Endothelial cell of umbilical vein (primary cell): ENCODE measurements around the gene WHRN. TPM values are rescaled to one million over a fixed set of nuclear protein-coding genes. Genes with fewer than 3 reads are reported as not detected.

Experiments used
- BruUV-seq: library from RNA; stranded (reverse); fragments of 400-500 nt; replicated peaks from 2 replicates; lab custom pipeline; 2021; lab: Mats Ljungman, UMichigan
- CTCF ChIA-PET: fragments of 300-600, 350-600 bp; sonication (Branson Sonifier 250); formaldehyde crosslinking; loops from one replicate; lab custom pipeline; 2021; ENCODE audit warnings: antibody characterized with exemption, inconsistent platforms; lab: Charles Lee
- POLR2A ChIA-PET: fragments of 300-600, 350-600 bp; sonication (Branson Sonifier 250); formaldehyde crosslinking; loops from one replicate; lab custom pipeline; 2021; ENCODE audit warnings: antibody characterized with exemption, inconsistent platforms; lab: Charles Lee
- DNase-seq: peaks from one replicate; pipeline ENCODE4 v3.0.0-alpha.2; 2011; ENCODE audit warnings: low read depth, low spot score
- FAIRE-seq: peaks from 2 replicates; lab custom pipeline; 2011; peaks lifted over from hg19 to GRCh38; lab: Jason Lieb, UNC
- H2AFZ ChIP-seq: 2 replicates; pipeline ENCODE4 v1.6.0; 2012; ENCODE audit warnings: low read depth, low read length, control low read depth, inconsistent platforms
- H3K27ac ChIP-seq: 2 replicates; pipeline ENCODE4 v1.5.1; 2011; ENCODE audit warnings: low read depth, mild to moderate bottlenecking, control low read depth, low read length, moderate library complexity; ENCODE audit not compliant: insufficient read depth
- H3K27me3 ChIP-seq, 2 experiments: 2 replicates each; pipeline versions ENCODE4 v1.6.0 to v1.6.1; 2011; ENCODE audit warnings: low read length in 2 of 2, mixed read lengths in 1 of 2; ENCODE audit not compliant: control insufficient read depth in 2 of 2, insufficient read depth in 2 of 2
- H3K36me3 ChIP-seq, 2 experiments: 2 replicates in 1 of 2; 3 replicates in 1 of 2; pipeline ENCODE4 v1.5.1; 2011; ENCODE audit warnings: low read length in 2 of 2, mild to moderate bottlenecking in 1 of 2, moderate library complexity in 1 of 2; ENCODE audit not compliant: control insufficient read depth in 2 of 2, insufficient read depth in 2 of 2; ENCODE audit errors: extremely low read depth in 1 of 2
- H3K4me1 ChIP-seq: 3 replicates; pipeline ENCODE4 v1.5.1; 2011; ENCODE audit warnings: mild to moderate bottlenecking, low read length; ENCODE audit not compliant: control insufficient read depth, insufficient read depth; ENCODE audit errors: extremely low read depth
- H3K4me2 ChIP-seq: 2 replicates; pipeline ENCODE4 v1.6.1; 2011; ENCODE audit warnings: low read length, control low read depth, mixed read lengths; ENCODE audit not compliant: insufficient read depth
- H3K4me3 ChIP-seq, 3 experiments: fragments of 200-600 bp in 1 of 3; sonication (generic), shearing (Covaris generic) in 1 of 3; replicated peaks in 1 of 3; 2 replicates each; pipeline ENCODE4 v1.5.1; 2011 to 2016; ENCODE audit warnings: control low read depth in 3 of 3, low read length in 3 of 3, mild to moderate bottlenecking in 2 of 3, inconsistent platforms in 1 of 3, low read depth in 1 of 3, moderate library complexity in 1 of 3; ENCODE audit not compliant: insufficient read depth in 1 of 3
- H3K79me2 ChIP-seq: 2 replicates; pipeline ENCODE4 v1.6.0; 2012; ENCODE audit warnings: low read length, inconsistent platforms; ENCODE audit not compliant: control insufficient read depth, insufficient read depth
- H3K9ac ChIP-seq: replicated peaks from 2 replicates; pipeline ENCODE3; 2011; ENCODE audit warnings: low read length, control low read depth; ENCODE audit not compliant: insufficient read depth; ENCODE audit errors: extremely low read depth
- H3K9me1 ChIP-seq: replicated peaks from 3 replicates; pipeline ENCODE4 v1.6.0; 2011; ENCODE audit warnings: mild to moderate bottlenecking, low read length; ENCODE audit not compliant: control insufficient read depth, insufficient read depth; ENCODE audit errors: extremely low read depth
- H3K9me3 ChIP-seq: replicated peaks from 2 replicates; pipeline ENCODE4 v1.5.1; 2012; ENCODE audit warnings: low read length, inconsistent platforms; ENCODE audit not compliant: control insufficient read depth, insufficient read depth
- H4K20me1 ChIP-seq: replicated peaks from 2 replicates; pipeline ENCODE3; 2011; ENCODE audit warnings: mild to moderate bottlenecking, low read length; ENCODE audit not compliant: control insufficient read depth, insufficient read depth; ENCODE audit errors: extremely low read depth
- CTCF ChIP-seq, 2 donors: IDR thresholded peaks; 1 replicate in 1 of 2; 2 replicates in 1 of 2; pipeline ENCODE4 v1.5.1; 2011; ENCODE audit warnings: low read length in 2 of 2, mild to moderate bottlenecking in 2 of 2, moderate library complexity in 2 of 2, control low read depth in 1 of 2, inconsistent platforms in 1 of 2, low read depth in 1 of 2; ENCODE audit not compliant: insufficient read depth in 1 of 2; ENCODE audit errors: extremely low read depth in 1 of 2
- EZH2 ChIP-seq: IDR thresholded peaks from 2 replicates; pipeline ENCODE4 v1.6.1; 2012; ENCODE audit warnings: borderline replicate concordance, low read depth, mild to moderate bottlenecking, moderate library complexity, low read length, inconsistent platforms; ENCODE audit not compliant: severe bottlenecking
- FOS ChIP-seq: IDR thresholded peaks from 2 replicates; pipeline ENCODE4 v1.6.1; 2011; ENCODE audit warnings: mild to moderate bottlenecking, low read length, moderate library complexity, borderline replicate concordance; ENCODE audit not compliant: insufficient read depth
- GATA2 ChIP-seq: IDR thresholded peaks from 2 replicates; pipeline ENCODE4 v1.7.0; 2011; ENCODE audit warnings: low read depth, mild to moderate bottlenecking, moderate library complexity, mixed read lengths, low read length; ENCODE audit not compliant: insufficient read length, insufficient read depth
- JUN ChIP-seq: IDR thresholded peaks from 2 replicates; pipeline ENCODE4 v1.6.1; 2011; ENCODE audit warnings: borderline replicate concordance, low read depth; ENCODE audit not compliant: insufficient read length, insufficient read depth
- MYC ChIP-seq: IDR thresholded peaks from one replicate; pipeline ENCODE4 v1.6.1; 2011; ENCODE audit warnings: mild to moderate bottlenecking, low read depth, low read length
- POLR2A ChIP-seq: IDR thresholded peaks from 2 replicates; pipeline ENCODE4 v1.6.1; 2012; ENCODE audit warnings: low read depth, mild to moderate bottlenecking, control low read depth, low read length
- POLR2AphosphoS5 ChIP-seq: IDR thresholded peaks from 2 replicates; pipeline ENCODE4 v1.6.1; 2012; ENCODE audit warnings: low read depth, mild to moderate bottlenecking, control low read depth, low read length, moderate library complexity; ENCODE audit not compliant: insufficient read depth
- dilution Hi-C: fragments of 300-500 bp; cut with MboI; formaldehyde crosslinking; loops from one replicate; pipeline ENCODE4 v1.15.0; 2019; ENCODE audit warnings: low sequenced_read_pairs; ENCODE audit not compliant: extremely low pct_ligation_motif_present
- intact Hi-C: fragments of 100-400 bp; cut with micrococcal nuclease; formaldehyde crosslinking; loops from one replicate; pipeline ENCODE4 v1.10.0; 2022
- polyA plus RNA-seq, 4 experiments: library from polyadenylated mRNA; depleted of rRNA in 3 of 4; stranded (reverse) in 3 of 4; unstranded in 1 of 4; fragments of >200 nt; gene quantifications; 2 replicates each; pipeline versions ENCODE4 v1.2.1 to v1.2.3, GENCODE V29; 2011 to 2012; ENCODE audit warnings: missing spikeins in 1 of 4
- total RNA-seq: library from RNA; stranded (reverse); gene quantifications from 2 replicates; pipeline ENCODE4 v1.2.3, GENCODE V29; 2021
- TF ChIP-seq, protein P1 (sequence below): IDR thresholded peaks from 2 replicates; pipeline ENCODE4 v1.6.1; 2011; ENCODE audit not compliant: insufficient read depth, insufficient read length

WHRN gene
- total and polyA plus RNA-seq, 2 donors (not counting 3 experiments of a cell fraction or from before 2014, with no cell fraction given) = 0.35 to 0.69 TPM

- Histone ChIP-seq H3K4me1 (no peaks in the 10 kb centered on the region), H3K4me3 (no peak overlapping the region), H3K79me2 (no peaks in the 10 kb centered on the region), H4K20me1 (no peaks in the 10 kb centered on the region), H3K9me3 (no peaks in the 10 kb centered on the region), H3K27ac (no peak overlapping the region), H3K4me2 (no peak overlapping the region), H3K9ac (no peak overlapping the region), H3K9me1 (no peaks in the 10 kb centered on the region), H3K36me3 (no peaks in the 10 kb centered on the region), H2AFZ (no peak overlapping the region), H3K27me3 (peaks cover 0 to 8% of the 10 kb centered on the region in 2 experiments)
- FAIRE-seq (no peak), DNase-seq (no peak)
- CTCF ChIA-PET = interaction anchor here (1.3 to 1.6 kb wide), 2 partner anchors 8 to 175 kb away, joined by 4 to 5 read pairs; no protein-coding TSS in a partner anchor
- POLR2A ChIA-PET = no interaction called here
- intact Hi-C loops (no loop called here), dilution Hi-C loops (no loop called here)
- no peak for TF ChIP-seq POLR2AphosphoS5
- TF ChIP-seq CTCF (IDR thresholded peaks at IDR 0.05; ENCODE audit: extremely low read depth in 1 of 2, insufficient read depth in 1 of 2, low read depth in 1 of 2, low read length in 2 of 2) = no peak
- TF ChIP-seq, protein P1, sequence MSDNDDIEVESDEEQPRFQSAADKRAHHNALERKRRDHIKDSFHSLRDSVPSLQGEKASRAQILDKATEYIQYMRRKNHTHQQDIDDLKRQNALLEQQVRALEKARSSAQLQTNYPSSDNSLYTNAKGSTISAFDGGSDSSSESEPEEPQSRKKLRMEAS = no peak
- TF ChIP-seq POLR2A = no peak
- no peak for TF ChIP-seq JUN
- TF ChIP-seq EZH2 = no peak
- no peak for TF ChIP-seq GATA2
- TF ChIP-seq MYC = no peak
- no peak for TF ChIP-seq FOS
- no TSS peak for BruUV-seq
These were observed 26.4 kb downstream of the WHRN start for GRCh38 chr9:114478871-114479270.
